Measurements from ENCODE around the gene SLC22A1. TPM values are rescaled to one million over a fixed set of nuclear protein-coding genes. Genes with fewer than 3 reads are reported as not detected.

Gene SLC22A1
- polyA plus RNA-seq, 1 donor from 2014 or later = 0.71 TPM

GRCh38 chr6:160180706-160181105 is 59.1 kb downstream of the SLC22A1 start (continued):
- TF ChIP-seq CTCF (IDR thresholded peaks at IDR 0.05; ENCODE audit: poor library complexity, severe bottlenecking) (no peak), POLR2AphosphoS5 (IDR thresholded peaks at IDR 0.05) (no peak)

- Histone ChIP-seq H3K4me3 (ENCODE audit: low read length) (no peak overlapping the region), H3K9me2 (ENCODE audit: insufficient read depth, low read length) (no peaks in the 10 kb centered on the region), H3K79me2 (replicated peaks; ENCODE audit: insufficient read depth, low read length) (no peaks in the 10 kb centered on the region), H3K9me3 (ENCODE audit: low read length) (no peaks in the 10 kb centered on the region), H3F3A (ENCODE audit: insufficient read depth, low read length, poor library complexity, severe bottlenecking) (no peaks in the 10 kb centered on the region), H3K4me2 (ENCODE audit: low read length) (no peak overlapping the region), H3K27ac (ENCODE audit: low read length) (no peak overlapping the region), H3K27me3 (ENCODE audit: insufficient read depth, low read depth, low read length) (no peaks in the 10 kb centered on the region), H3K9ac (ENCODE audit: low read length) (no peak overlapping the region), H4K20me1 (ENCODE audit: insufficient read depth) (no peaks in the 10 kb centered on the region), H2AFZ (ENCODE audit: low read depth, low read length) (no peak overlapping the region), H3K36me3 (ENCODE audit: insufficient read depth, low read length) (no peaks in the 10 kb centered on the region)
- no peak for TF ChIP-seq EZH2 (IDR thresholded peaks at IDR 0.05; ENCODE audit: borderline replicate concordance, insufficient read depth, low read length, poor library complexity, severe bottlenecking)
- TF ChIP-seq REST (IDR thresholded peaks at IDR 0.05; ENCODE audit: borderline replicate concordance) = no peak
- no peak for TF ChIP-seq POLR2AphosphoS5 (IDR thresholded peaks at IDR 0.05)
- no peak for TF ChIP-seq SMC3 (conservative IDR thresholded peaks at IDR 0.05; ENCODE audit: poor library complexity)
- no peak for TF ChIP-seq CTCF (IDR thresholded peaks at IDR 0.05; ENCODE audit: poor library complexity, severe bottlenecking)
- no peak for TF ChIP-seq EP300 (conservative IDR thresholded peaks at IDR 0.05; ENCODE audit: poor library complexity, severe bottlenecking)
- no peak for TF ChIP-seq RAD21 (conservative IDR thresholded peaks at IDR 0.05)
- TF ChIP-seq MXI1 (conservative IDR thresholded peaks at IDR 0.05; ENCODE audit: poor library complexity, severe bottlenecking) = no peak
- TF ChIP-seq TAF1 (IDR thresholded peaks at IDR 0.05; ENCODE audit: low read depth) = no peak
These were observed 67.2 kb downstream of the SLC22A1 start for GRCh38 chr6:160188773-160189172.

GRCh38 chr6:160190081-160190480 is 68.5 kb downstream of the SLC22A1 start:
- Histone ChIP-seq H3K4me2 (ENCODE audit: low read length) (no peak overlapping the region), H3K9ac (ENCODE audit: low read length) (no peak overlapping the region), H3K9me3 (ENCODE audit: low read length) (no peaks in the 10 kb centered on the region), H2AFZ (ENCODE audit: low read depth, low read length) (no peak overlapping the region), H3K79me2 (replicated peaks; ENCODE audit: insufficient read depth, low read length) (no peaks in the 10 kb centered on the region), H3K27ac (ENCODE audit: low read length) (no peak overlapping the region), H3F3A (ENCODE audit: insufficient read depth, low read length, poor library complexity, severe bottlenecking) (no peaks in the 10 kb centered on the region), H4K20me1 (ENCODE audit: insufficient read depth) (no peaks in the 10 kb centered on the region), H3K27me3 (ENCODE audit: insufficient read depth, low read depth, low read length) (no peaks in the 10 kb centered on the region), H3K9me2 (ENCODE audit: insufficient read depth, low read length) (no peaks in the 10 kb centered on the region), H3K36me3 (ENCODE audit: insufficient read depth, low read length) (no peaks in the 10 kb centered on the region), H3K4me3 (ENCODE audit: low read length) (no peak overlapping the region)
- TF ChIP-seq REST (IDR thresholded peaks at IDR 0.05; ENCODE audit: borderline replicate concordance) (no peak), SMC3 (conservative IDR thresholded peaks at IDR 0.05; ENCODE audit: poor library complexity) (no peak), EP300 (conservative IDR thresholded peaks at IDR 0.05; ENCODE audit: poor library complexity, severe bottlenecking) (no peak), EZH2 (IDR thresholded peaks at IDR 0.05; ENCODE audit: borderline replicate concordance, insufficient read depth, low read length, poor library complexity, severe bottlenecking) (no peak), CTCF (IDR thresholded peaks at IDR 0.05; ENCODE audit: poor library complexity, severe bottlenecking) (no peak), MXI1 (conservative IDR thresholded peaks at IDR 0.05; ENCODE audit: poor library complexity, severe bottlenecking) (no peak), RAD21 (conservative IDR thresholded peaks at IDR 0.05) (no peak), POLR2AphosphoS5 (IDR thresholded peaks at IDR 0.05) (no peak), TAF1 (IDR thresholded peaks at IDR 0.05; ENCODE audit: low read depth) (no peak)
